ENCODE data around the gene S100A2.

Gene S100A2

DNA sequence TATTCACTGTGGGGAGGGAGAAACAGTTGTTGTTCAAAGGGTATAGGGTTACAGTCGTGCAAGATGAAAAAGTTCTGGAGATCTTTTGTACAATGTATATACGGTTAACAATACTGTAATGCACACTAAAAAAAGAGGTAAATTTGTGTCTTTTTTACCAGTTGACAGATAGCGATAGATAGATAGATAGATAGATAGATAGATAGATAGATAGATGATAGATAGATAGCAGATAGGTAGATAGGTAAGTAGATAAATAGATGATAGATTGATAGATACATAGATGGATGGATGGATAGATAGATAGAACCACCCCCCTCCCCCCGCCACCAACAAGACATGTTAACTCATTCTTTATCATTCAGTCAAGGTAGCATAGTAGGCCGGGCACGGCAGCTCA lies 37.1 kb upstream of the S100A2 start:
- H2BK5ac ChIP-seq (ENCODE audit: low read length) = no peak overlapping the region
- no peaks in the 10 kb centered on the region for H3K79me2 ChIP-seq (ENCODE audit: control insufficient read depth, insufficient read depth, low read length)
- WGBS (ENCODE audit: extremely low coverage, insufficient coverage, low lambda C conversion rate) = no CpG with 5 or more reads among the region's 6 CpGs
- no peak overlapping the region for H2BK15ac ChIP-seq (replicated peaks; ENCODE audit: low read depth)
- no peak overlapping the region for H3K27ac ChIP-seq (ENCODE audit: low read depth, low read length)
- no peaks in the 10 kb centered on the region for H3K27me3 ChIP-seq (ENCODE audit: insufficient read depth, low read length, poor library complexity)
- DNase-seq = no peak
- peaks cover 2% of the 10 kb centered on the region for H3K4me1 ChIP-seq (ENCODE audit: control insufficient read depth, low read depth, low read length)
- no peak overlapping the region for H4K5ac ChIP-seq (ENCODE audit: low read length)
- no peak overlapping the region for H2BK120ac ChIP-seq (ENCODE audit: low read depth, low read length)
- no peaks in the 10 kb centered on the region for H3K79me1 ChIP-seq (ENCODE audit: low read length)
- H3K36me3 ChIP-seq (ENCODE audit: control insufficient read depth, insufficient read depth, low read length) = no peaks in the 10 kb centered on the region
- H3K56ac ChIP-seq (ENCODE audit: low read length) = no peak overlapping the region
- H3K23ac ChIP-seq (ENCODE audit: low read length) = no peak overlapping the region
- no peak overlapping the region for H3K4ac ChIP-seq (ENCODE audit: low read depth, low read length)
- no peak overlapping the region for H3K4me3 ChIP-seq (ENCODE audit: low read length)
- no peak overlapping the region for H2AK5ac ChIP-seq (ENCODE audit: low read length)
- H3K4me2 ChIP-seq (ENCODE audit: low read length) = no peak overlapping the region
- no peak overlapping the region for H3K9ac ChIP-seq (ENCODE audit: low read length)
- no peak overlapping the region for H4K8ac ChIP-seq (ENCODE audit: low read depth, low read length)
- H3K18ac ChIP-seq (ENCODE audit: low read length) = no peak overlapping the region

DNA sequence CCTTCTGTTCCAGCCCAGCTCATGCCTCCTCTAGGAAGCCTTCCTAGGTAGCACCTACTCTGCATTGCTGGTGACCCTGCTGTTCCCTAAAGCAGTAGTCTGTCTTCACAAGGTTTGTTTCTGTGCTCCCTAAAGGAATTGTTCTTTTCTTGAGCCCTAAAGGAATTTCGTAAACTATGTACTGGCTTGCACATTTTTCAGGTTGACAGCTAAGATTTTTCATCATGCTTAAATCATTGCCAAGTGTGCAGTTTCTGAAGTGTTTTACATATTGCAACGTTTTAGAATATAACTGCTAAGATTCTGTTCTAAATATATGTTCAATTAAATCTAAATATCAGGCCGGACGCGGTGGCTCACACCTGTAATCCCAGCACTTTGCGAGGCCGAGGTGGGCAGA lies 34.2 kb upstream of the S100A2 start:
- no CpG with 5 or more reads among the region's 7 CpGs for WGBS (ENCODE audit: extremely low coverage, insufficient coverage, low lambda C conversion rate)
- Histone ChIP-seq H2BK5ac (ENCODE audit: low read length) (no peak overlapping the region), H3K4me2 (ENCODE audit: low read length) (no peak overlapping the region), H3K9ac (ENCODE audit: low read length) (no peak overlapping the region), H3K4me3 (ENCODE audit: low read length) (no peak overlapping the region), H3K4me1 (ENCODE audit: control insufficient read depth, low read depth, low read length) (peaks cover 2% of the 10 kb centered on the region), H3K4ac (ENCODE audit: low read depth, low read length) (no peak overlapping the region), H3K27ac (ENCODE audit: low read depth, low read length) (no peak overlapping the region), H3K18ac (ENCODE audit: low read length) (no peak overlapping the region), H3K23ac (ENCODE audit: low read length) (no peak overlapping the region), H4K5ac (ENCODE audit: low read length) (no peak overlapping the region), H3K36me3 (ENCODE audit: control insufficient read depth, insufficient read depth, low read length) (no peaks in the 10 kb centered on the region), H3K56ac (ENCODE audit: low read length) (no peak overlapping the region), H2AK5ac (ENCODE audit: low read length) (no peak overlapping the region), H4K8ac (ENCODE audit: low read depth, low read length) (no peak overlapping the region), H2BK120ac (ENCODE audit: low read depth, low read length) (no peak overlapping the region), H3K79me2 (ENCODE audit: control insufficient read depth, insufficient read depth, low read length) (no peaks in the 10 kb centered on the region), H3K79me1 (ENCODE audit: low read length) (no peaks in the 10 kb centered on the region), H2BK15ac (replicated peaks; ENCODE audit: low read depth) (no peak overlapping the region), H3K27me3 (ENCODE audit: insufficient read depth, low read length, poor library complexity) (no peaks in the 10 kb centered on the region)
- DNase-seq = no peak

DNA sequence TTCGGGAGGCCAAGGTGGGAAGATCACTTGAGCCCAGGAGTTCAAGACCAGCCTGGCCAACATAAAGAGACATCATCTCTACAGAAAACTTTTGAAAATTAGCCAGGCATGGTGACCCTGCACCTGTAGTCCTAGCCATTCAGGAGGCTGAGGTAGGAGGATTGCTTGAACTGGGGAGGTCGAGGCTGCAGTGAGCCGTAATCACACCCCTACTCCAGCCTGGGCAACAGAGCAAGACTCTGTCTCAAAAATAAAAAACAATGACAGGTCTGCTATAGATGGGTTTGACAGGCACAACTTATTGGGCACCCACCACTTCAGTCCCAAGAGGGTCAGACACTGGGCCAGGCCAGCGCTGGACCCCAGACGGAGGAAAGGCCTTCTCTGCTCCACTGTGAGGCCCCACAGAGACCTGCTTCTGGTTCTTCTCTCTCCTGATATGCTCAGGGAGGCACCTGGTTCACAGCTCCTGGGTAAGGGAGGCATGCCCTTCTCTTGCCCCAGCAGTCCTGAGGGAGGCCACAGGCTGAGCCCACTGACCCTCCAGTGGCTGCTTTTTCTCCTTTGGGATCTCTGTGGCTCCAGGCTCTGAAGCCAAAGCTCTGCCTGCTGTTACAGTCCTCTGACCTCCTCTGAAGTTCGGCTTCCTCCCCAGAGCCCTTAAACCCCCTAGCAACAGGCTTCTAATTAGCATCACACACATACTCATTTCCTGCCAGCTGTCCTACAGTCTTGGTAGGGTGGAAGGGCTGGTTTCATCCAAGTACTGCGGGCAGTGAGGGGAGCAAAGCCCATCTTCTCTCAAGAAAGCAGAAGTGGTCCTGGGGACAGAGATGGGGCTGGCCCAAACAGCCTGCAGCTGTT lies 32.9 kb upstream of the S100A2 start:
- Histone ChIP-seq H2BK15ac (replicated peaks; ENCODE audit: low read depth) (no peak overlapping the region), H3K4me3 (ENCODE audit: low read length) (no peak overlapping the region), H3K79me1 (ENCODE audit: low read length) (no peaks in the 10 kb centered on the region), H2BK5ac (ENCODE audit: low read length) (peak overlapping the region; percentile 59), H3K4ac (ENCODE audit: low read depth, low read length) (no peak overlapping the region), H3K36me3 (ENCODE audit: control insufficient read depth, insufficient read depth, low read length) (no peaks in the 10 kb centered on the region), H3K23ac (ENCODE audit: low read length) (no peak overlapping the region), H4K8ac (ENCODE audit: low read depth, low read length) (no peak overlapping the region), H4K5ac (ENCODE audit: low read length) (no peak overlapping the region), H3K4me1 (ENCODE audit: control insufficient read depth, low read depth, low read length) (peaks cover 2% of the 10 kb centered on the region), H3K18ac (ENCODE audit: low read length) (peak overlapping the region; percentile 28), H2AK5ac (ENCODE audit: low read length) (no peak overlapping the region), H3K27ac (ENCODE audit: low read depth, low read length) (peak overlapping the region; percentile 43), H3K9ac (ENCODE audit: low read length) (peak overlapping the region; percentile 28), H2BK120ac (ENCODE audit: low read depth, low read length) (no peak overlapping the region), H3K56ac (ENCODE audit: low read length) (peak overlapping the region; percentile 67), H3K27me3 (ENCODE audit: insufficient read depth, low read length, poor library complexity) (no peaks in the 10 kb centered on the region), H3K79me2 (ENCODE audit: control insufficient read depth, insufficient read depth, low read length) (no peaks in the 10 kb centered on the region), H3K4me2 (ENCODE audit: low read length) (no peak overlapping the region)
- DNase-seq = peak; percentile 91
- no CpG with 5 or more reads among the region's 7 CpGs for WGBS (ENCODE audit: extremely low coverage, insufficient coverage, low lambda C conversion rate)

DNA sequence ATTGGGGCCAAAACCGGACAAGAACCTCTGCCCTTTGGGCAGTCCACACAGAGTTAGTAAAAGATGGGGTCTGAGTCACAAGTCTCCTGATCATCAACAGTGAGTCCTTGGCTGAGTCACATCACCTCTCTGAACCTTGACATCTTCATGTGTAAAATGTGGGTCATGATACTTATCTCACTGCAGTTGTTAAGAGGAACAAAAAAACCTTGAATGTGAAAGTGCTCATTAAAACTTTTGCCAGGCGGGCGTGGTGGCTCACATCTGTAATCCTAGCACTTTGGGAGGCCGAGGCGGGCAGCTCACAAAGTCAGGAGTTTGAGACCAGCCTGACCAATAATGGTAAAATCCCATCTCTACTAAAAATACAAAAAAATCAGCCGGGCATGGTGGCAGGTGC lies 31.6 kb upstream of the S100A2 start:
- Histone ChIP-seq H2AK5ac (ENCODE audit: low read length) (no peak overlapping the region), H3K4me2 (ENCODE audit: low read length) (no peak overlapping the region), H3K18ac (ENCODE audit: low read length) (no peak overlapping the region), H3K23ac (ENCODE audit: low read length) (no peak overlapping the region), H3K36me3 (ENCODE audit: control insufficient read depth, insufficient read depth, low read length) (no peaks in the 10 kb centered on the region), H3K79me1 (ENCODE audit: low read length) (no peaks in the 10 kb centered on the region), H2BK5ac (ENCODE audit: low read length) (no peak overlapping the region), H3K56ac (ENCODE audit: low read length) (no peak overlapping the region), H3K27me3 (ENCODE audit: insufficient read depth, low read length, poor library complexity) (no peaks in the 10 kb centered on the region), H3K4me1 (ENCODE audit: control insufficient read depth, low read depth, low read length) (peaks cover 2% of the 10 kb centered on the region), H3K27ac (ENCODE audit: low read depth, low read length) (no peak overlapping the region), H3K9ac (ENCODE audit: low read length) (no peak overlapping the region), H3K79me2 (ENCODE audit: control insufficient read depth, insufficient read depth, low read length) (no peaks in the 10 kb centered on the region), H2BK15ac (replicated peaks; ENCODE audit: low read depth) (no peak overlapping the region), H3K4ac (ENCODE audit: low read depth, low read length) (no peak overlapping the region), H4K5ac (ENCODE audit: low read length) (no peak overlapping the region), H2BK120ac (ENCODE audit: low read depth, low read length) (no peak overlapping the region), H3K4me3 (ENCODE audit: low read length) (no peak overlapping the region), H4K8ac (ENCODE audit: low read depth, low read length) (no peak overlapping the region)
- no peak for DNase-seq
- no CpG with 5 or more reads among the region's 6 CpGs for WGBS (ENCODE audit: extremely low coverage, insufficient coverage, low lambda C conversion rate)

DNA sequence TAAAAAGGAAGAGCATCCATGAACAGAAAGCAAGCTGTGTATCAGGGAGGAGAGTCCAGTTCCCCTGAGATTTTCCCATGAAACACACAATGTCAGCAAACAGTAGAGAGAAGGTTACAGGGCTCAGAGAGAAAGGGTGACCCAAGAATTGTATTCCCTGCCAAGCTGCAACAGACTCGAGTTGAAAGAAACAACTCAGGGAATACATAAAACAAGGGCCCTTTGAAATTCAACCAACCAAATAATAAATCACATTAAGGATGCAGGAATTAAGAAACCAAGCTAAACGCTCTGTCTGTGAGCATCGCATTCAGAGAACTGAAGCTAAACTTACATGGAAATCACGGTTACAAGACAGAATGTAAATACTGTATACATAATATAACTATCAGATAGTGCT lies 27.1 kb upstream of the S100A2 start:
- no peak for DNase-seq
- Histone ChIP-seq H3K79me2 (ENCODE audit: control insufficient read depth, insufficient read depth, low read length) (no peaks in the 10 kb centered on the region), H2AK5ac (ENCODE audit: low read length) (no peak overlapping the region), H3K23ac (ENCODE audit: low read length) (no peak overlapping the region), H3K4ac (ENCODE audit: low read depth, low read length) (no peak overlapping the region), H3K27ac (ENCODE audit: low read depth, low read length) (no peak overlapping the region), H3K4me2 (ENCODE audit: low read length) (no peak overlapping the region), H2BK5ac (ENCODE audit: low read length) (no peak overlapping the region), H4K5ac (ENCODE audit: low read length) (no peak overlapping the region), H2BK120ac (ENCODE audit: low read depth, low read length) (no peak overlapping the region), H3K4me1 (ENCODE audit: control insufficient read depth, low read depth, low read length) (no peaks in the 10 kb centered on the region), H3K27me3 (ENCODE audit: insufficient read depth, low read length, poor library complexity) (no peaks in the 10 kb centered on the region), H2BK15ac (replicated peaks; ENCODE audit: low read depth) (no peak overlapping the region), H4K8ac (ENCODE audit: low read depth, low read length) (no peak overlapping the region), H3K79me1 (ENCODE audit: low read length) (no peaks in the 10 kb centered on the region), H3K9ac (ENCODE audit: low read length) (no peak overlapping the region), H3K56ac (ENCODE audit: low read length) (no peak overlapping the region), H3K18ac (ENCODE audit: low read length) (no peak overlapping the region), H3K4me3 (ENCODE audit: low read length) (no peak overlapping the region), H3K36me3 (ENCODE audit: control insufficient read depth, insufficient read depth, low read length) (no peaks in the 10 kb centered on the region)
- WGBS (ENCODE audit: extremely low coverage, insufficient coverage, low lambda C conversion rate) = no CpG with 5 or more reads among the region's 4 CpGs

DNA sequence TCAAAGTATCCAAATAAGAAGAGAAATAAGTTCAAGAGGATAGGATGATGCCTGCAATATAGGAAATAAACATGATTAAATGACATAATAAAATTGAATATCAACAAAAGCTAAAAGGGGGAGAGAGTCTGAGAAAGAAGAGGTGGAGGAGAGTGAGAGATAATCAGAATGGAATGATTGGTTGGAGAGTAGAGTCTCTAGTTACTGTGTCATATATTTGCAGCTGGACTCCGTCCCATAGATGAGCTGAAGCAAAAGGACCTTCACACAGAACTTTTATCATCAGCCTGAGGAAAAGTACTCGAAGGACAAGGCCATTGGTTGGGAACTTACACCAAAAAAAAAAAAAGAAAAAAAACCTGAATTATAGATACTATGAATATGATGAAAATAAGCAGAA lies 22.8 kb upstream of the S100A2 start:
- no peak overlapping the region for H2BK15ac ChIP-seq (replicated peaks; ENCODE audit: low read depth)
- H3K27me3 ChIP-seq (ENCODE audit: insufficient read depth, low read length, poor library complexity) = no peaks in the 10 kb centered on the region
- no peak for DNase-seq
- H3K4ac ChIP-seq (ENCODE audit: low read depth, low read length) = no peak overlapping the region
- no peaks in the 10 kb centered on the region for H3K36me3 ChIP-seq (ENCODE audit: control insufficient read depth, insufficient read depth, low read length)
- H3K27ac ChIP-seq (ENCODE audit: low read depth, low read length) = no peak overlapping the region
- H3K9ac ChIP-seq (ENCODE audit: low read length) = no peak overlapping the region
- H3K79me2 ChIP-seq (ENCODE audit: control insufficient read depth, insufficient read depth, low read length) = no peaks in the 10 kb centered on the region
- no peak overlapping the region for H4K5ac ChIP-seq (ENCODE audit: low read length)
- H3K23ac ChIP-seq (ENCODE audit: low read length) = no peak overlapping the region
- H3K18ac ChIP-seq (ENCODE audit: low read length) = no peak overlapping the region
- H2AK5ac ChIP-seq (ENCODE audit: low read length) = no peak overlapping the region
- no peak overlapping the region for H2BK5ac ChIP-seq (ENCODE audit: low read length)
- no peak overlapping the region for H2BK120ac ChIP-seq (ENCODE audit: low read depth, low read length)
- WGBS (ENCODE audit: extremely low coverage, insufficient coverage, low lambda C conversion rate) = no CpG with 5 or more reads among the region's 2 CpGs
- H3K79me1 ChIP-seq (ENCODE audit: low read length) = no peaks in the 10 kb centered on the region
- no peak overlapping the region for H3K4me2 ChIP-seq (ENCODE audit: low read length)
- no peak overlapping the region for H4K8ac ChIP-seq (ENCODE audit: low read depth, low read length)
- H3K56ac ChIP-seq (ENCODE audit: low read length) = no peak overlapping the region
- no peak overlapping the region for H3K4me3 ChIP-seq (ENCODE audit: low read length)
- no peaks in the 10 kb centered on the region for H3K4me1 ChIP-seq (ENCODE audit: control insufficient read depth, low read depth, low read length)
